ENCODE measurements around the gene SYNPO2.
"Not testable (repeated sequence)": the region's sequence is repeated elsewhere in the genome, so short reads cannot be mapped to it uniquely, and the experiment has no call there.

Gene SYNPO2

DNA sequence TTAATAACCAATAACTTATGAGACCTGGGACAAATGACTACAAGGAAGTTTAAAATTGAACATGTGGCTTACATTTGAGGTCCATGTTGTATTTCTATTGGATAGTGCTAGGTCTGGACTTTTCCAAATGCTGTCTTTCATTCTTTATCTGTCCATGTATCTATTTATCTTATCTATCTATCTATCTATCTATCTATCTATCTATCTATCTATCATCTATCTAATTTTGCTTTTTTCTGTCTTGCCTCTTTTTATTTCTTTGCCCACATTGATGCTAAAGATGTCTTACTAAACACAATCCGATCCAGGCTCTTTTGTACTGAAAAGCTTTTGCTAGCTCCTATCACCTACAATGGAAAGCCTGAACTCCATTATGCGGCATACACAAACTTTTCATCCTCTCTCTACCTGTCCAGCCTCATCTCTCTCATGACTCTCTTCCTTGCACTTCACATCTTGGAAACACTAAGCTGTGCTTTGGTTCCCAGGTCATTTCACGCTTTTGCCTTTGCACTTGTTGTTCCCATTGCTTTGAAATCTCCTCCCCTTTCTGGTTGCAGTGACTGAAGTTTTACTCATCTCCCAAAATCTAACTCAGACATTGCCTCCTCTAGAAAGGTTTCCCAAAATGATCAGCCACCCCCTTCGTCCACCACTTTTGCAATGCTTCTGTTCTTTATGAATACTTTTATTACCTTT is 107.2 kb downstream of the SYNPO2 start:
- TF ChIP-seq, protein P1, sequence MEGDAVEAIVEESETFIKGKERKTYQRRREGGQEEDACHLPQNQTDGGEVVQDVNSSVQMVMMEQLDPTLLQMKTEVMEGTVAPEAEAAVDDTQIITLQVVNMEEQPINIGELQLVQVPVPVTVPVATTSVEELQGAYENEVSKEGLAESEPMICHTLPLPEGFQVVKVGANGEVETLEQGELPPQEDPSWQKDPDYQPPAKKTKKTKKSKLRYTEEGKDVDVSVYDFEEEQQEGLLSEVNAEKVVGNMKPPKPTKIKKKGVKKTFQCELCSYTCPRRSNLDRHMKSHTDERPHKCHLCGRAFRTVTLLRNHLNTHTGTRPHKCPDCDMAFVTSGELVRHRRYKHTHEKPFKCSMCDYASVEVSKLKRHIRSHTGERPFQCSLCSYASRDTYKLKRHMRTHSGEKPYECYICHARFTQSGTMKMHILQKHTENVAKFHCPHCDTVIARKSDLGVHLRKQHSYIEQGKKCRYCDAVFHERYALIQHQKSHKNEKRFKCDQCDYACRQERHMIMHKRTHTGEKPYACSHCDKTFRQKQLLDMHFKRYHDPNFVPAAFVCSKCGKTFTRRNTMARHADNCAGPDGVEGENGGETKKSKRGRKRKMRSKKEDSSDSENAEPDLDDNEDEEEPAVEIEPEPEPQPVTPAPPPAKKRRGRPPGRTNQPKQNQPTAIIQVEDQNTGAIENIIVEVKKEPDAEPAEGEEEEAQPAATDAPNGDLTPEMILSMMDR (IDR thresholded peaks at IDR 0.05; ENCODE audit: borderline replicate concordance, insufficient read depth, low read depth, low read length) = no peak
- no peak overlapping the region for H3K4me3 ChIP-seq (ENCODE audit: low read depth, low read length)

DNA sequence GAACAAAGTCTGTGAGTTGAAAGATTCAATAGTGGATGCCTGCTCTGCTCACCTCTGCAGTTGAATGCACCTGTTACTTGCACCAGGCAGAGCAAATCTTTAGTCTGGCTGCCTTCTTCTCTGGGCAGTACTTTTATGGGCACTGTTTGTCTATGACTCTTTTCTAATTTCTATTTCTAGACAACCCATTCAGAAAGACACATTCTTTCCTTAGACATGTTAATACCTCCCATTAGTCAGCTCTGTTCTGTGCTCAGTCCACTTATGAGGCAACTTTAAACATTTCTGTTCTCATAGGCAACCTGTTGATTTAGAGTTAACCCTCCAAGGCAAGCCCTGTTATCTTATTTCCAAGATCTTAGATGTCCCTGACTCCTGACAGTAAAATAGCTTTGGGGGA is 108.9 kb downstream of the SYNPO2 start:
- TF ChIP-seq, protein P1 (IDR thresholded peaks at IDR 0.05; ENCODE audit: borderline replicate concordance, insufficient read depth, low read depth, low read length) = no peak

DNA sequence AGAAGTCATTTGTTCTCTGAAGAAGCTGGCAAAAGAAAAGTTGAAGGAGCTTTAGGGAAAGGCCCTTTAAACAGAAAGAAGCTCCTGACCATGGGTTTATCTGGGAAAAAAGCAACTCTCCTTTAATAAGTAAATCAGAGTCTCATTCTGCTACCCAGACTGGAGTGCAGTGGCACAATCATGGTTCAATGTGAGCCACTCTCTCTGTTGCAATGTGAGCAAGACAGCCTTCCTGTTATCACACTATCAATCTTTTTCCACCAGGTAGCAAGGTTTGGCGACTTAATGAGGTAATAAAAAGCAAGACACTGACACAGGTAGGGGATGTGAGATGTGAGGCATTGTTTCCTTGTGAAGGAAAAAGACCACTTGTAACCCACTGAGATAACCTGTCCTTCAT is 111.3 kb downstream of the SYNPO2 start:
- TF ChIP-seq, protein P1 (IDR thresholded peaks at IDR 0.05; ENCODE audit: borderline replicate concordance, insufficient read depth, low read depth, low read length) = no peak
- H3K4me3 ChIP-seq (ENCODE audit: low read depth, low read length) = no peak overlapping the region

More for the DNA sequence above, 108.9 kb downstream of the SYNPO2 start:
- H3K4me3 ChIP-seq (ENCODE audit: low read depth, low read length) = no peak overlapping the region

DNA sequence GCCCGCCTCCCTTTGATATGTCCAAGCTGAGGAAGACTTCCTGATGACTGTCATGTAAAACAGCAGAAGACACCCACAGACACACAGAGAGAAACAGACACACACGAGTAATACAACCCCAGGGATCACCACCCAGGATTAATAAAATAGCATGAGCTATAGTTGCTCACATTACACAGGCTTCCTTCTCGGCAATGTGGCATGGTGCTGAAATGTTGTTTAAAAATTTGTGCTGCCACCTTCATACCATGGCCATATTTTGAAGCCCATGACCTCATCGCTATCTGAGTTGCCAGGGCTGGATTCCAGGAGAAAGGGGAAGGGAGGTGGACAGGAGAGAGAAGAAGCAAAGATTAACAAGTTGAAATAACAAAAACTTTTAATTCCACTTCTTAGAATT is 111.7 kb downstream of the SYNPO2 start:
- H3K4me3 ChIP-seq (ENCODE audit: low read depth, low read length) = no peak overlapping the region
- TF ChIP-seq, protein P1 (IDR thresholded peaks at IDR 0.05; ENCODE audit: borderline replicate concordance, insufficient read depth, low read depth, low read length) = no peak

DNA sequence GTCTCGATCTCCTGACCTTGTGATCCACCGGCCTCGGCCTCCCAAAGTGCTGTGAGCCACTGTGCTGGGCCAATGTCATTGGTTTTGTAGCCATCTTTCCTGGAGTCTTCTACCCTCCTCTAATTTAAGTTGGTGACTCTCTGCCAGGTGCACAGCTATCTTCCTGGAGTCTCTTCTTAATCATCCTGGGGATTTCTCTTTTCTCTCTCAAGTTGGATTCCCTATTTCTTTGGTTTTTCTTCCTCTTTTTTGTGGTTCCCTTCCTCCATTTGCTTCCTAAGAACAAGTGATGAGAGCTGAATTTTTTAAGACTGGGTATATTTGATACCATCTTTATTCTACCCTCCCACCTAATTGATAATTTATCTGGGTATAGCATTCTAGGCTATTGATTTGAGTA is 113.8 kb downstream of the SYNPO2 start:
- TF ChIP-seq, protein P1 (IDR thresholded peaks at IDR 0.05; ENCODE audit: borderline replicate concordance, insufficient read depth, low read depth, low read length) = no peak
- H3K4me3 ChIP-seq (ENCODE audit: low read depth, low read length) = no peak overlapping the region

DNA sequence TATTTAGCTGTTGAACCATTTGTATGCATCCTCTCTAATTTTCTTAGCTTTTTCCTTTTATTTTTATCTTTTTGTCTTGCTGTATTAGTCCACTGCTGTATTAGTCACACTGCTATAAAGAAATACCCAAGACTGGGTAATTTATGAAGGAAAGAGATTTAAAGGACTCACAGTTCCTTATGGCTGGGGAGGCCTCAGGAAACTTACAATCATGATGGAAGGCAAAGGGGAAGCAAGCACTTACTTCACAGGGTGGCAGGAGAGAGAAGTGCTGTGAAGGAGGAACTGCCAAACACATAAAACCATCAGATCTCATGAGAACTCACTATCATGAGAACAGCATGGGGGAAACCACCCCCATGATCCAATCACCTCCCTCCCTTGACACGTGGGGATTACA is 114.3 kb downstream of the SYNPO2 start:
- not testable (repeated sequence) for H3K4me3 ChIP-seq (ENCODE audit: low read depth, low read length)

DNA sequence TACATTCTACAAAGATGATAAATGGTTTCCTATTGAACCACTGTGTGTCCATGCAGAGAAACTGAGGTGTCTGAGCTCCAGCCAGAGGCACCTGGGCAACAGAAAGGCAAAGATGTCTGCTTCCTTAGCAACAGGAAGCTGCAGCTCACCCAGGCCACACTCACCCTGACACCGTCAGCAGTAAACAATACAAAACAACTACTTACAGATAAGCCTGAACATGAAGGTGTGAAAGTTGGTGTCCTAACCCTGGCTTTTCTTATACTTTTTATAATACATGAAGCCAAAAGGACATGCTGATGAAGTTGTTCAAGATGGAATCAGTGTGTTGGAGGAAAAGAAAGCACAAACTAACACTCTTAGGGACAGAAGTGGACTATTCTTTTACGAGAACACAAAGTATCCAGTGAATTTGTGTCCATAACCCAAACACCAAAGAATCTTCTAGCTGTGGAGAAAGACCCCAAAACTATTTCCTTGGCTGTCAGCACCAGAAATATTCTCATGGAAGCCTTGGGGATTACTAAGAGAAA is 117.3 kb downstream of the SYNPO2 start:
- H3K4me3 ChIP-seq (ENCODE audit: low read depth, low read length) = no peak overlapping the region
- TF ChIP-seq, protein P1 (IDR thresholded peaks at IDR 0.05; ENCODE audit: borderline replicate concordance, insufficient read depth, low read depth, low read length) = no peak
